ENCODE measurements around the gene RGS6. TPM values are rescaled to one million over a fixed set of nuclear protein-coding genes. Genes with fewer than 3 reads are reported as not detected.

The RGS6 gene
- polyA plus RNA-seq, 3 donors, result not detected

- no peak overlapping the region for H3K27ac Mint-ChIP-seq
- Histone ChIP-seq H3K27ac (ENCODE audit: low read depth in 1 of 2, low read length in 2 of 2) (no peak overlapping the region), H3K9me3 (replicated peaks in 1 of 2; ENCODE audit: control insufficient read depth in 1 of 2, insufficient read depth in 1 of 2, low read length in 2 of 2) (no peaks in the 10 kb centered on the region), H3K4me3 (replicated peaks in 1 of 3; ENCODE audit: low read depth in 2 of 3, low read length in 3 of 3) (no peak overlapping the region), H3K4me1 (ENCODE audit: control insufficient read depth in 1 of 2, insufficient read depth in 2 of 2, low read length in 2 of 2) (no peaks in the 10 kb centered on the region), H4K20me1 (ENCODE audit: insufficient read depth, low read length) (no peaks in the 10 kb centered on the region), H3K4me2 (replicated peaks; ENCODE audit: extremely low read depth, low read length, poor library complexity, severe bottlenecking) (no peak overlapping the region), H3K9ac (ENCODE audit: insufficient read depth, low read length, poor library complexity, severe bottlenecking) (no peak overlapping the region), H3K36me3 (replicated peaks in 1 of 2; ENCODE audit: control insufficient read depth in 1 of 2, insufficient read depth in 2 of 2, low read length in 2 of 2) (no peaks in the 10 kb centered on the region), H3K79me2 (ENCODE audit: insufficient read depth, low read length) (no peaks in the 10 kb centered on the region), H3K27me3 (ENCODE audit: control insufficient read depth in 2 of 2, insufficient read depth in 2 of 2, low read length in 2 of 2) (no peaks in the 10 kb centered on the region), H2AFZ (ENCODE audit: insufficient read depth, low read depth, low read length, poor library complexity, severe bottlenecking) (no peak overlapping the region)
- intact Hi-C loops (cut with micrococcal nuclease), result no loop called here
- no peaks in the 10 kb centered on the region for H3K27me3 Mint-ChIP-seq (ENCODE audit: low read depth in 3 of 3)
- no peak overlapping the region for H3K4me3 Mint-ChIP-seq
- no peaks in the 10 kb centered on the region for H3K36me3 Mint-ChIP-seq
- DNase-seq, result no peak
- WGBS (ENCODE audit: insufficient coverage), result no CpG with 5 or more reads among the region's 1 CpG
- TF ChIP-seq CTCF (IDR thresholded peaks at IDR 0.05), result no peak
- H3K4me1 Mint-ChIP-seq, result no peaks in the 10 kb centered on the region
- peaks cover 0 to 3% (median 0%) of the 10 kb centered on the region in 7 donors for H3K9me3 Mint-ChIP-seq
These were observed 138.2 kb downstream of the RGS6 start for GRCh38 chr14:72070458-72070857.

- Mint-ChIP-seq H3K36me3 (no peaks in the 10 kb centered on the region), H3K4me1 (no peaks in the 10 kb centered on the region), H3K27ac (no peak overlapping the region), H3K4me3 (no peak overlapping the region), H3K27me3 (ENCODE audit: low read depth in 3 of 3) (peaks cover 0 to 2% (median 0%) of the 10 kb centered on the region in 3 donors), H3K9me3 (peaks cover 0 to 3% (median 0%) of the 10 kb centered on the region in 7 donors)
- no peak overlapping the region for H2AFZ ChIP-seq (ENCODE audit: insufficient read depth, low read depth, low read length, poor library complexity, severe bottlenecking)
- intact Hi-C loops (cut with micrococcal nuclease), result no loop called here
- H3K27me3 ChIP-seq (ENCODE audit: control insufficient read depth in 2 of 2, insufficient read depth in 2 of 2, low read length in 2 of 2), result no peaks in the 10 kb centered on the region
- no peak overlapping the region for H3K4me3 ChIP-seq (replicated peaks in 1 of 3; ENCODE audit: low read depth in 2 of 3, low read length in 3 of 3)
- DNase-seq, result no peak
- no peaks in the 10 kb centered on the region for H3K79me2 ChIP-seq (ENCODE audit: insufficient read depth, low read length)
- WGBS (ENCODE audit: insufficient coverage), result 90% methylated on average over 5 of the region's 9 CpGs
- no peaks in the 10 kb centered on the region for H3K4me1 ChIP-seq (ENCODE audit: control insufficient read depth in 1 of 2, insufficient read depth in 2 of 2, low read length in 2 of 2)
- no peak overlapping the region for H3K27ac ChIP-seq (ENCODE audit: low read depth in 1 of 2, low read length in 2 of 2)
- H4K20me1 ChIP-seq (ENCODE audit: insufficient read depth, low read length), result no peaks in the 10 kb centered on the region
- no peaks in the 10 kb centered on the region for H3K36me3 ChIP-seq (replicated peaks in 1 of 2; ENCODE audit: control insufficient read depth in 1 of 2, insufficient read depth in 2 of 2, low read length in 2 of 2)
- no peak overlapping the region for H3K4me2 ChIP-seq (replicated peaks; ENCODE audit: extremely low read depth, low read length, poor library complexity, severe bottlenecking)
- TF ChIP-seq CTCF (IDR thresholded peaks at IDR 0.05), result no peak
- H3K9ac ChIP-seq (ENCODE audit: insufficient read depth, low read length, poor library complexity, severe bottlenecking), result no peak overlapping the region
- H3K9me3 ChIP-seq (replicated peaks in 1 of 2; ENCODE audit: control insufficient read depth in 1 of 2, insufficient read depth in 1 of 2, low read length in 2 of 2), result no peaks in the 10 kb centered on the region
These were observed 143.6 kb downstream of the RGS6 start for GRCh38 chr14:72075649-72076334.
